HG03060 (cell line): ENCODE measurements around the gene TRAPPC11.
A peak's percentile ranks its signal among the peaks of the same experiment; 100 is the strongest.

Source experiments
- ATAC-seq: cut with Tn5 transposase; IDR thresholded peaks from one replicate; pipeline ENCODE4 v1.9.1; 2021; ENCODE audit warnings: low read depth, moderate number of reproducible peaks; ENCODE audit not compliant: unreplicated experiment

TRAPPC11 gene

DNA sequence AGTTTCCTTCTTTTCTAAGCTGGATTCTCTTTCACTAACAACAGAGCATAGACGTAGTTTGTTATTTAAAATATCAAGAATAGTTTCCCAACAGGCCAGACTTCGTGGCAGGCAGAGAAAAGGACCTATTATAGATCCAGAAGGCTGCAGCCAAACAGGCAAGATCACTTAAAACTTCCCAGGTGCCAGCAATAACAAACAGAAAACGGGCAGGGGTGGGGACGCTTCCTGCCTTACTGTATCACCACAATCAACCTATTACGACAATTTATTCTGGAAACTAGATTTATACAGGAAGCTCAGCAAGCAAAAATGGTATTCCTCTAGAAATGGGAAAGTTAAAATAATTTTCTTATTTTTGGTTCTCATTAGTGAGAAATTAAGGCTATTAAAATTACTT, 22.2 kb upstream of the TRAPPC11 start:
- ATAC-seq, result no peak

DNA sequence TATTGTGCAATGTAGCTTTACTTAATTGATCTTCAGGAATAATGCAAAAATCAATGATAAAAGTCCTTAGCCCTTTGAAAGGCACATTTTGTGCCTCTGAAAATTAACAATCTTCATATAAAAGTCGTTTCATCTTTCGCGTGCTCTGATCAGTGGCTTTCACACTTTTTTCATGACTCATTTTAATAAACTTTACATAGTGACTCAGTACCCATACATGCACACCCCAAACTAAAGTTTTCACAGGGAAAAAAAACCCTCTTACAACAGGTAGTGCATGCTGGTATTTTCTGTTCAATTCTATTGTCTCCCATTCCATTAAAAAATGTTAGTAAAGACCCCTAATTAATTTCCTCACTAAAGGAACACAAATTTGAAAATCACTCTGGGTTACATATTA, 21.6 kb upstream of the TRAPPC11 start:
- no peak for ATAC-seq

DNA sequence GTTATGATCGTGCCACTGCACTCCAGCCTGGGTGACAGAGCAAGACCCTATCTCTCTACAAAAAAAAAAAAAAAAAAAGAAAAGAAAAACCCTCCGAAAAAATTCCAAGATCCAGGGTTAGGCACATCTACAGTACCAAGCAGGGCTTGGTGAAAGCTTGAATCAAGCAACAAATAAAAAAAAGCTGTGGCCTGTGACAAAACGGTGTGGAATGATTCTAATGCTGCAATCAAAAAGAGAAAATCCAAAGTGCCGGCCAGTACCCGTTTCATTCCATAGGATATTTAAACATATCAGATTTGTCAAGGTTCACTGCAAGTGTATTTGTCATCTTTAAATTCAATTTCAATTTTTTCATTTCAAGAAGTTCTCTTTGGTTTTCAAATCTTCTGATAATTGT, 20.7 kb upstream of the TRAPPC11 start:
- no peak for ATAC-seq

DNA sequence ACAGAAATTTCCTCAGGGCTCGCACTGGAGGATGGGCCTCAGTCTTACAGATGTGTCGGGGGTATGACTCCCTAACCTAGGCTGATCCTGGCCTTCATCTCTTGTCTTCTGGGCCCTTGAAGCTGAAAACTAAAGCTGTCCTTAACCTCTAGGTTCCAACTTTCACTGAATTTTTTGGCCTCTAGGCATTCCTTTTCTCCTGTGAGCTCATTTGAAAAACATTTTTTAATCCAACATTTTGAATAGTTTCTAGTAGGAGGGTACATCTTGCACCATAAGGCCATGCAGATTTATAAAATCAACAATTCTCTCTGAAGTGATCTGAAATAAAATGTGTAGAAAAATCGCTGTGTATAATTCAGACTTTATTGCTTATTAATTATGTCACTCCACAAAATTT, 19.8 kb upstream of the TRAPPC11 start:
- ATAC-seq, result no peak

DNA sequence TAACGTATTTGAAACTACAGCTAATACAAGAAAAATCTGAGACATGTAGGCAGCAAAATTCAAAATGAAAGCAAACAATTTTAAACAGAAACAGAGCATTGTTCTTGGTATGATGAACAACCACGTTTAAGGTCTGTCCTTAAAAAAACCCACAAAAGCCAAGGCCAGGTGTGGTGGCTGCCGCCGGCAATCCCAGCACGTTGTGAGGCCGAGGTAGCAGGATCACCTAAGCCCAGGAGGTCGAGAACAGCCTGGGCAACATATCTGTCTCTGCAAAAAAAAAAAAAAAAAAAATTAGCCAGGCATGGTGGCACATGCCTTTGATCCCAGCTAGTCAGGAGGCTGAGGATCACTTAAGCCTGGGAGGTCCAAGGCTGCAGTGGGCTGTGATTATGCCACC, 13.8 kb upstream of the TRAPPC11 start:
- ATAC-seq, result no peak

DNA sequence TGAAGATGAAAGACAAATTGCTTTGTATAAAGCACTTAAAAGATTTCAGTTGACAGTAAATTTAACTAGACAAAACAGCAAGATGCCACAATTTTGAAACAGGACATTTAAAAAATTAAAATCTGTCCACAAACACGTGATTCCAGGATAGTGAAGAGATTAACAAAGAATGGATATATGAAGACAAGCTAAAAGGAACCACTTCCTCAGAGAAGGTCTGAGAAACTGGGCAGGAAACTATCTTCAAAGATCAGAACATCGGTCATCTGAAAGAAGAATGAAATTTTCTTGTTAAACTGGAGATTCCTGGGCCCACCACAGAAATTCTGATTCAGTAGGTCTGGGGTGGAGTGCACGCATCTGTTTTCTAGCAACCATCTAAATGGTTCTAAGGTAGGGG, 1.5 kb upstream of the TRAPPC11 start:
- no peak for ATAC-seq

DNA sequence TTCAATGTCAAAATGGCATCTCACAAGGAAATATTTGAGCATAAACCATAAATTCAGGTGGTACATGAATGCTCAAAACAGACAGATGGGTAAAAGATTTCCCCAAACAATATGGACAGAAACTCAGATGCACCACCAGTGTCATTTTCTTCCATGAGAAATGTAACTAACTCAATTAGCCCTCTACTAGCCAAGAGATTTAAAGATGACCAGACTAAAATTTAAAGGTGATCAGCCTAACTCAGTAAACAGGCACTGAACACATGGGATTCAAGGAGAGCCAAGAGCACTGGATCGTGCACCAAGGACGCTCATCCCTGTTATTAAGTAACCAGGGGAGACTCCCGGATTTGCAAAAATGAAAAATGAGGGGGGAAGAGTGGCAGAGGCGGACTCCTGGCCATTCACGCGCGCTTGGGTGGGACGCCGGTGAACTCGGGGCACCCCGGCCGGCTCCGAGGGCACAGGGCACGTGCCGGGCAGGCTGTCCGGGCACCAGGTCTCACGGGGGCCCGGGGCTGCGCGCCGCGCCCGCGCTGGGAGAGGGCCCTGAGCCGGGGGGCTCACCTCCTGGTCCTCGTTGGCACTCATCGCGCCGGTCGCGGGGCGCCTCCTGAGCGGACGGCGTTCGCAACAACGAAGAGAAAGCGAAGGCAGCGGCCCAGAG, 598 bp upstream of the TRAPPC11 start:
- peak; percentile 15 for ATAC-seq

DNA sequence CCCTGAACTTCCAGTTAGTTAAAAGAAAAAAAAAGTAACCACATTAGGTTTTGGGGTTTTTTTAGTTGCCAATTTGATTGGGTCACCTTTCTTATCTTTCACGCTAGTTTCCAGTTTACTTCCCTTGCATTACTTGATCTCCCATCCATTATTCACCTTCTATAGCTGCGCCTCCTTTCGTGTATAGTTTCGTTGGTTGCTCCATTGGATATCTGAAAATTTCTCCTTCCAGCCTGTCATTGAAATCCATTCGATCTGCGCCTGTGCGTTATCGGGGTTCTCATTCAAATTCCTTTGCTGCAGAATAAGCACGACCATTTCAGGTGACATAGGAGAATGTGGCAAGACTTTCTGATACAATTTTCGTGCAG, 764 bp downstream of the TRAPPC11 start:
- no peak for ATAC-seq

DNA sequence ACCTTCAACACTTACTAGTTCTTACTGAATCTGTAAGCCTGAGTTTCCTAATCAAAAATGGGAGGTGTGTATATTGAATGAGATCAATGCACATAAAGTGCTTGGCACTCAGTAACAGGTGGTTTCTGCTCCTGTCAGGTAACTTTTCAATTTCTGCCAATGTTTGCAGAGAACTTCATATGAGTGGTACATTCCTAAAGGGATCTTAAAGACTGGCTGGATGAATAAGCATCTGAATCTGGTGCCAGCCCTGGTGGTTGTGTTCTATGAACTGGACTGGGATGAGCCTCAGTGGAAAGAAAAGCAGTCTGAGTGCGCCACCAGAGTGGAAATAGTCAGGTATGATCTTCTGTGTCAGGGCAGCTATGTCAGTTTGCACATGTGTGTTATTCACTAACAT, 7.0 kb downstream of the TRAPPC11 start:
- no peak for ATAC-seq

DNA sequence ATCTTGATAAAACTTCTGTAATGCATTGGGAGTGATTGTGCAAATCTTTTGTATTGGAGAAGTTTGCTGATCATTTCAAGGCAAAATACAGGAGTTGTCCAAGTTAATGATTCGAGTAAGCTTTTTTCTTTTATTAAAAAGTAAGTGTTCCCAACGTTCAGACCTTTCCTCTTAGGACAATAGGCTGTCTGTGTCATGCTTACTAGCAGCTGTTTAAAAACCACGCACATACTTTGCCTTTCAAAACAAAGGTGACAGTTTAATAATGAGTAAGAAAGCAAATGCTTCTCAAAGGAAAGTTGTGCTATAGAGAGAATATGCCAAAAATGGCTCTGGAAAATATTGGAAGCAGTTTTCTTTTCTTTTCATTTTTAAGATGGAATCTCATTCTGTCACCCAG, 11.2 kb downstream of the TRAPPC11 start:
- no peak for ATAC-seq

DNA sequence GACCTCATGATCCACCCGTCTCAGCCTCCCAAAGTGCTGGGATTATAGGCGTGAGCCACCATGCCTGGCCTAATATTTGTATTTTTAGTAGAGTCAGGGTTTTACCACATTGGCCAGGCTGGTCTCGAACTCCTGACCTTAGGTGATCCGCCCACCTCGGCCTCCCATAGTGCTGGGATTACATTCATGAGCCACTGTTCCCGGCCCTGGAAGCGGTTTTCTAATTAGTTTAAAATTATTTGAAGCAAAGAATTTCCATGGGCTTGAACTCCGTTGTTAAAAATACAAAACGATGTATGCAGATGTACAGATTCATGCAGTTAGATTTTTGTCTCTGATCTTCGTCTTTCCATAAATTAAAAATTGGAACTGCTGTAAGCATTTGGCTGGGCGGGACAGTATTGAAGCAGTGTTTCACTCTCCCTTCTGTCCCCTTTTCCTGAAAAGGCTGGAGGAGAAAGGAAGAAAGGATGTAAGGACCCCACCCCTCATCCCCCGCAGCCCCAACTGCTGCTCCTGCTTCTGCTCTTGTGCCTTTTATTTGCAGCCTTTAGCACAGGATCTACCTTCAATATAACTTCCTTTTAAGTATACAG, 12.0 kb downstream of the TRAPPC11 start:
- no peak for ATAC-seq

DNA sequence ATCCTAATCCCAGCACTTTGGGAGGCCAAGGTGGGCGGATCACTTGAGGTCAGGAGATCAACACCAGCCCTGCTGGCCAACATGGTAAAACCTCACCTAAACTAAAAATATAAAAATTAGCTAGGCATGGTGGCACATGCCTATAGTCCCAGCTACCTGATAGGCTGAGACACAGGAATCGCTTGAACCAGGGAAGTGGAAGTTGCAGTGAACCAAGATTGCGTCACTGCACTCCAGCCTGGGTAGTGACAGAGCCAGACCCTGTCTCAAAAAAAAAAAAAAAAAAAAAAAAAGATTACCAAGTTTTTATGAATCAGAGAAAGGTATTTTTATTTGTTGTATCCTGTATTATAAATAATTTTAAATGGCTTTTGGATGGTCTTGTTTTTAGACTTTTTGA, 15.1 kb downstream of the TRAPPC11 start:
- ATAC-seq, result no peak

DNA sequence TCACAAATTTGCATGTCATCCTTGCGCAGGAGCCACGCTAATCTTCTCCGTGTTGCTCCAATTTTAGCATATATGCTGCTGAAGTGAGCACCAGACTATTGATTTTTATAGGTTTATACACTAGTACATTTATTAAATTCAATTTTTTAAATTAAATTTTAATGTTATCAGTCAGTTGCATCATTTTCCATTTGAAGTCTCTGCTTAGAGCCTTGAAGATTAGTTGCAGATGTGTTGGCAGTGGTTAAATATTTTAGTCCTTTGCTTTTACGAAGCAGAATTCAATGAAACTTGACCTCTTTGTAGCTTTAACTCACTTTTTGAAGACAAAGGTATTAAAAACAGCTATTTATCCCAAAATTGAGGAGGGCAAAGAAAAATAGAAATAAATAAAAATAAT, 16.5 kb downstream of the TRAPPC11 start:
- ATAC-seq, result no peak

DNA sequence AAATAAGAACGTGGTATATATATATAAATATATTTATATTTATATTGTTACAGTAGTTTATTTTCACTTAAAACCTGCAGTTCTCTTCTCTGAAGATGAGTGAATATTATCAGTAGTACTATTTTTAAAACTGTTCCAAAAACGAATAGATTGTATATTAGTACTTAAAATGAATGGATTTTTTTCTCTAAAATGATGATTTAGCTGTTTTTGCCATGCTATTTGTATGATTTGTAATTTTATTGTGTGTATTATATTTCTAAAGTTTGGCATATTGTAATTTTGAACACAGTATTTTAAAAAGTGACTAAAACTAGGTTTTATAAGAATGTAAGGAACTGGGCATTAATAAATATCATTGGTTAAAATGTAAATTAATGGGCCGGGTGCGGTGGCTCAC, 22.0 kb downstream of the TRAPPC11 start:
- no peak for ATAC-seq

DNA sequence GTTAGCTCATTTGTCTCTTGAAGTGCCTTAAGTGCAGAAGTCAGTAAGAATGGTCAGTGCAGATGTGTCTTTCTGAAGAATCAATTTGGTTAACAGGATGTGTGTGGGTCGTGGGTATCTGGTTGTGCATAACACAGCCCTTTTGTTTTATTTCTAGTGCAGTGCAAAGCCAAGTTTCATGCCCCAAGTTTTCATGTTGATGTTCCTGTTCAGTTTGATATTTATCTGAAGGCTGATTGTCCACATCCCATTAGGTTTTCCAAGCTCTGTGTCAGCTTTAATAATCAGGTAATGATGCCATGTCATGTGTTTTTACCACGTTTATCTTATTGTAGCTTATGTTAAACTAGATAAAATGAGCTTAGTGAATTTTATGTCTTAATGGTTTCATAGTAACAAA, 27.4 kb downstream of the TRAPPC11 start:
- no peak for ATAC-seq

DNA sequence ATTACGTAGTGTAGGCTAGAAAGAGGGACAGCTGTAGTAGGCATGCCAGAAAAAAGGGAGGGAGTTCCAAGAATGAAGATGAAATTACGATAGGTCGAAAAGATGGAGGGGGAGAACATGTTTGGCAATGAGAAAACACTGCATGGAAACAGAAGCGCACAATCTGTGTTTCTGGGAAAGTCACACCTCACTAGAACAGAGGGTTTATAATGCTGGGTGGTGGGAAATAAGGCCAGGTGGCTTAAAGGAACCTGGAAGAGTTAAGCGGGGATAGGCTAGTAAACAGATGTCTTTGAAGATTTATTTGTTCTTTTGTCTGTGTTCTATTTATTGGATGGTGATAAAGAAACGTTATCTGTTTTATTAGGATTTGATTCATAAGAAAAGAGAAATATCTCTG, 29.1 kb downstream of the TRAPPC11 start:
- ATAC-seq, result no peak

DNA sequence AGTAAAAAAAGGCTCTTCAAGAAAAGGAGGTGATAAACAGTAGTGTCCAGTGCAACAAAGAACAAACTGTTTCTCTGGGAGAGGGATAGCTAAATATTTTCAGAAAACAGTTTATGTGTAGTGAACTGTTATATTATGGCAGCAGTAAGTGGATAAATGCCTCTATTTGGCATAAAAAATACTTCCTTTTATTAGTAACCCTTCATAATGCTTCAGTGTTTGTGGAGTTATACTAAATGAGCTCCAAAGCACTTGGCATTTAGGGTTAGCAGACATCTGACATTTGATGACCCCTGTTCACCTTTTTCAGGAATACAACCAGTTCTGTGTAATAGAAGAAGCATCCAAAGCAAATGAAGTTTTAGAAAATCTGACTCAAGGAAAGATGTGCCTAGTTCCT, 31.9 kb downstream of the TRAPPC11 start:
- ATAC-seq, result no peak

DNA sequence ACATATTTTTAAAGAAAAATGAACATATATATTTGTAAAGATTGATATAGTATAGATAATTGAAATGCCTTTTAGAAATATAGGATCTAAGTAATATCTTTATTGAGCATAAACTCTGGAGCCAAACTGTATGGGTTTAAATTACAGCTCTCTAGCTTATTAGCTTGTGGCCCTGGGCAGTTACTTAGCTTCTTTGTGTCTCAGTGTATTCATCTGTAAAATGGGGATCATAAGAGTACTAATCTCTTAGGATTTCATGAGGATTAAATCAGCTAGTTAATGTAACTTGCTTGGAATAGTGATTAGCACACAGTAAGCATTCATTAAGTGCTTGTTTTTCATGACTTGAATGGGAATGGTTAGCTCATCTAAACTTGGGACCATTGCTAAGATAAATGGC, 32.8 kb downstream of the TRAPPC11 start:
- ATAC-seq, result no peak

DNA sequence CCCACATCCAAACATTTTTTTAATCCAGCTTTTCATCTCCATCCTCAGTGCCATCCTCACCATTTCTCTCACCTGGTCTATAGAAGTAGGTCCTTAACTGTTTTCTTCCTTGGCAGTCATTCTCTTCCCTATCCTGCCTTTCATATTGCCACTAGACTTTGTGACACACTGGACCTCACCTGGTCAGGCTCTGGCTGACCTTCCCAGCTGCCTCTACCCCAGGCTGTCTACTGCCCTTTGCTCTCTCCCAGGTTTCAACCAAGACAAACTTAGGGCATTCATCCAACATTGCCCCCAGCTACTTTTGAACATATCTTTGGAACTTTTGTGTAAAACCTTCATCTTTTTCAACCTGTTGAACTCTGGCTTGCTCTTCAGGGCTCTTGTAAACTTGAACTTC, 39.8 kb downstream of the TRAPPC11 start:
- ATAC-seq, result no peak

DNA sequence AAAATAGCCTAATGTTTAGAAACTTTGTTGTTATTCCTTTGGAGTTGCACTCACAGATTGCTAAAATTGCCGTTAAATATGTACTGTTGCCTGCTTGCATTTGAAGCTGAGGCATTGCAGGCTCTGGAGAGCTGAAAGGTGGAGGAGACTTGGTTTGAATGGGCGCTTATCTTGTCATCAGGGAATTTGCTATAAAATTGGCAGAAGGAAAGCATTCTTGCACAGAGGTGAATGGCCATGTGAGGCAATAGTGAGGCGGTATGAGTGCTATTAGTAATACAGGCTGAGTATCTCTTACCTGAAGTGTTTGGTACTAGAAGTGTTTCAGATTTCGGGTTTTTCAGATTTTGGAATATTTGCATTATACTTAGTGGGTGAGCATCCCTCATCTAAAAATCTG, 41.3 kb downstream of the TRAPPC11 start:
- no peak for ATAC-seq

DNA sequence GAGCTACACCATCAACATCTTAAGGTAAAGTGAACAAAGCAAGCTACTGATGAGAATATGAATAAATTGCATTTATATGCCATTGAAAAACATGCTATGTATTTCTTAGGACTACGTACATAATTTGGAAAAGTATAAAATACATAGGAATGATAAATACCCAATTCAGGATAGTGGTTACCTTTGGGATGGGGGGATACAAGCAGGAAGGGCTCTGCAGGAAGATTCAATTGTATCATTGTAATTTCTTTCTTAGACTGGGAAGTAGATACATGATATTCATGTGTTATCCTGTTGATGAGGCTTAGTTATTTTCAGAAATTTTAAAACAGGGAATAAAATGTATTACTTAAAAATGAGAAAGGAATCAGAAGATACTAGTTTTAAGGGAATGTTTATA, 43.4 kb downstream of the TRAPPC11 start:
- no peak for ATAC-seq

DNA sequence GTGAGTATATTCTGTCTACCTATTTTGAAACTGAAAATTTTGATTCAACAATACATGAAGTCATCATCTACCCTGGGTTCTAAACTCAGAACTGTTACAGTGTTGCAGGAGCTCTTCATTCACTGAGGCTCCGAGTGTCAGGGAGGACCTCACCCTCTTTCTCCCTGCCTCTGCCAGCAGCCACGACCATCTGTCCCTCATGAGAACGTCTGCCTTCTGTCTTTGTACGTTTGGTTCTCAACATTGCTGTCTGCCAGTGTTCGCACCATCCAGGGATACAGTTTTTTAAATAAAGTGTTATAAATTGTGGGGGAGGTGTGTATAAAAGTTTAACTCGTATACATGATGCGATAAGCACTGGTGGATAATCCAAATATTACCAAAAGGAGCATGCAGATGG, 55.5 kb downstream of the TRAPPC11 start:
- no peak for ATAC-seq

DNA sequence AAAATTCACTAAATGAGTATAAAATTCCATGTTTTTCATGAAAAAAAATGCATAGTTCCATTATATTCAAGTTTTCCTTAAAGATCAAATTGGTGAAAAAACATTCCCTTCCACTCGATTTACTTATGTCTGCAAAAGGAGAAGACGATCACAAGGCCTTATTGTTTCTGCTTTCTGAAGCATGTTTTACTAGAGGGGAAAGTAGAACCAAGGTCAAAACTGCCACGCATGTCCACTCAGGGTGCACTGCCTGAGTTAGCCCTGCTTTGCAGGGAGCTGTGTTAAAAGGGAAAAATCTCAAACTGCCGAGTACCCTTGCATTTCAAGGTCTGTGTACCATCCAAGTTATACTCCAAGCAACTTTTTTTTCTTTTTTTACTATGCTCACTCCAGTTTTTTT, 57.2 kb downstream of the TRAPPC11 start:
- ATAC-seq, result no peak
